Parathyroid adenoma (tissue), 2 donors: Measurements from ENCODE around the gene NCAN.
"Not testable (repeated sequence)": the region's sequence is repeated elsewhere in the genome, so short reads cannot be mapped to it uniquely, and the experiment has no call there.

Source experiments
- H2AFZ ChIP-seq: fragments of 300-600 bp; sonication (generic); one replicate; pipeline ENCODE4 v1.7.0; 2017; ENCODE audit warnings: antibody characterized with exemption, mild to moderate bottlenecking
- H3K27ac ChIP-seq: fragments of 300-600 bp; sonication (generic); one replicate; pipeline ENCODE4 v1.7.0; 2017
- H3K27me3 ChIP-seq: fragments of 300-600 bp; sonication (generic); one replicate; pipeline ENCODE4 v1.7.0; 2017; ENCODE audit warnings: low read length; ENCODE audit not compliant: control insufficient read depth, insufficient read depth
- H3K36me3 ChIP-seq: fragments of 300-600 bp; sonication (generic); one replicate; pipeline ENCODE4 v1.7.0; 2017; ENCODE audit warnings: low read length; ENCODE audit not compliant: control insufficient read depth, insufficient read depth
- H3K4me1 ChIP-seq: fragments of 300-600 bp; sonication (generic); one replicate; pipeline ENCODE4 v1.7.0; 2017; ENCODE audit warnings: control low read depth
- H3K4me2 ChIP-seq: fragments of 300-600 bp; sonication (generic); one replicate; pipeline ENCODE4 v1.7.0; 2017; ENCODE audit warnings: low read length
- H3K4me3 ChIP-seq: fragments of 300-600 bp; sonication (generic); one replicate; pipeline ENCODE4 v1.7.0; 2017; ENCODE audit warnings: low read depth, low read length
- H3K79me2 ChIP-seq: fragments of 300-600 bp; sonication (generic); one replicate; pipeline ENCODE4 v1.7.0; 2017; ENCODE audit warnings: control low read depth
- H3K9ac ChIP-seq: fragments of 300-600 bp; sonication (generic); one replicate; pipeline ENCODE4 v1.7.0; 2017; ENCODE audit warnings: mild to moderate bottlenecking
- H3K9me3 ChIP-seq: fragments of 300-600 bp; sonication (generic); one replicate; pipeline ENCODE4 v1.7.0; 2017; ENCODE audit warnings: low read length; ENCODE audit not compliant: control insufficient read depth
- TF ChIP-seq, protein P1 (sequence below): fragments of 300-600 bp; sonication (generic); IDR thresholded peaks from one replicate; pipeline ENCODE4 v1.7.0; 2017; ENCODE audit warnings: antibody characterized with exemption, mild to moderate bottlenecking
- donor health status: primary hyperparathyroidism.

The NCAN gene

DNA sequence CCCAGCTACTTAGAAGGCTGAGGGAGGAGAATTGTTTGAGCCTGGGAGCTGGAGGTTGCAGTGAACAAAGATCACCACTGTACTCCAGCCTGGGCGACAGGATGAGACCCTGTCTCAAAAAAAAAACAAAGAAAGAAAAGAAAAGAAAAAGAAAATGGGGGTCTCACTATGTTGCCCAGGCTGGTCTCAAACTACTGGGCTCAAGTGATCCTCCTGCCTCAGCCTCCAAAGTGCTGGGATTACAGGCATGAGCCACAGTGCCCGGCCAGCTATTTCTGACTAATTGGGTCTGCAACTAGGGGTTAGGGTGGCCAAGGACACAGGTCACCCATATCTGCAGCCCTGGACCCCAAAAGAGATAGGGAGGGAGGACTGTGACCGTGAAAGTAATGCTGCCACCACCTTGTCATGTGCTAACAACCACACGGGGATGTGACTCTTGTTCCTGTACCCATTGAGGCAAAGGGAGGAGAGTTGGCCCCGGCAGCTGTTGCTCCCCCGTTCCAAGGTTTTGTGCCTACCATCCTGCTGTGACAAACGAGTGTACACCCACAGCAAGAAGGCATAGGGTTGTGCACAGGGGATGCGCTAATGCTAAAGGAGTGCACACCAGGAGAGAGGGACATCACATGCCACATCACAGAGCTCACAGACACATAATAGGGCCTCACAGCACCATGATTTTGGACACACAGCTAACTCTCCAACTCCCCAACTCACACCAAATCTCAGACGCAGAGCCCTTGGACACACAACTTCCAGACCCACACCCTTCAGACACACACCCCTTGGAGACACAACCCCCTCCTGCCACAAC, 42.3 kb upstream of the NCAN start:
- H3K27me3 ChIP-seq, result no peaks in the 10 kb centered on the region
- no peaks in the 10 kb centered on the region for H3K9me3 ChIP-seq
- H3K9ac ChIP-seq, result no peak overlapping the region
- H2AFZ ChIP-seq, result no peak overlapping the region
- H3K4me3 ChIP-seq, result no peak overlapping the region
- no peaks in the 10 kb centered on the region for H3K36me3 ChIP-seq
- no peak overlapping the region for H3K4me2 ChIP-seq
- H3K27ac ChIP-seq, result no peak overlapping the region
- peaks cover 2% of the 10 kb centered on the region for H3K4me1 ChIP-seq
- no peaks in the 10 kb centered on the region for H3K79me2 ChIP-seq
- TF ChIP-seq, protein P1, sequence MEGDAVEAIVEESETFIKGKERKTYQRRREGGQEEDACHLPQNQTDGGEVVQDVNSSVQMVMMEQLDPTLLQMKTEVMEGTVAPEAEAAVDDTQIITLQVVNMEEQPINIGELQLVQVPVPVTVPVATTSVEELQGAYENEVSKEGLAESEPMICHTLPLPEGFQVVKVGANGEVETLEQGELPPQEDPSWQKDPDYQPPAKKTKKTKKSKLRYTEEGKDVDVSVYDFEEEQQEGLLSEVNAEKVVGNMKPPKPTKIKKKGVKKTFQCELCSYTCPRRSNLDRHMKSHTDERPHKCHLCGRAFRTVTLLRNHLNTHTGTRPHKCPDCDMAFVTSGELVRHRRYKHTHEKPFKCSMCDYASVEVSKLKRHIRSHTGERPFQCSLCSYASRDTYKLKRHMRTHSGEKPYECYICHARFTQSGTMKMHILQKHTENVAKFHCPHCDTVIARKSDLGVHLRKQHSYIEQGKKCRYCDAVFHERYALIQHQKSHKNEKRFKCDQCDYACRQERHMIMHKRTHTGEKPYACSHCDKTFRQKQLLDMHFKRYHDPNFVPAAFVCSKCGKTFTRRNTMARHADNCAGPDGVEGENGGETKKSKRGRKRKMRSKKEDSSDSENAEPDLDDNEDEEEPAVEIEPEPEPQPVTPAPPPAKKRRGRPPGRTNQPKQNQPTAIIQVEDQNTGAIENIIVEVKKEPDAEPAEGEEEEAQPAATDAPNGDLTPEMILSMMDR, result no peak

DNA sequence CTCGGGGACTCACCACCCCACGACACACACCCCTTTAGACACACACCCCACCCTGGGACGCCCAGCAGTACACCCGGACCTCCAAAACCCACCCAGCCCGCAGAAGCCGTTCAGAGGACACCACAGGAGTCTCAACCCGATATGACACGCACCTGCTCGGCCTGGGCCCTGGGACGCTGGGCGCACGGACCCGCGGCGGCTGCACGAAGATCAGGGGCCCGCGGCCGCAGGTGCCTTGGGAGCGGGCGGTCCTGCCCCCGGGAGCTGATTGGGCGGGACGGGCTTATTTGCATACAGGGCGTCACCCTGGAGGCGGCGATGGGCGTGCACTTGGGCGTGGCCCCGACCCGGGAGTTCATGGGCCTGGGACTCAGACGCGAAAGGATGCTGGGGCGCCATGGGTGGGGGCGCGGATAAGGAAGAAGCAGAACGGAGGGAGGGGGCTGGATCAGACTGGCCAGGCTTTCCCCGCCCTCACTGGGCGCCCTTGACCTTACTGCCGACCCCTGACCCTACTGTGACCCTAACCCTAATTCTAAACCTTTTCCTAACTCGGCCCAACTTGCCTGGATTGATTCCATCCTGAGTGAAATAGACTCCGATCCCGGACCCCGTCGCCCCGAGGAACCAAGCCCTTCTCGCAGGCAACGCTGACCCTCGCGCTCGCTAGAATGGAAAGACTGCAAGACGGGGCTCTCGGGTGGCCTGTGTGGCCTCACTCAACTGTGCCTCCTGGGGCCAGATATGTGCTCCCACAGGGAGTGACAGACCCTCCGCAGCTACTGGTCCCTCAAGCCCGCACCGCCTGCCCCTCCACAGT, 41.5 kb upstream of the NCAN start, which contains the start of gene MEF2B:
TSS of gene MEF2B (minus strand) at position 211 of the 820 bp plus-strand sequence. CDS start 19,528 bp downstream, outside the sequence.
- no peaks in the 10 kb centered on the region for H3K9me3 ChIP-seq
- H3K4me1 ChIP-seq, result peaks cover 2% of the 10 kb centered on the region
- H3K79me2 ChIP-seq, result no peaks in the 10 kb centered on the region
- H3K36me3 ChIP-seq, result no peaks in the 10 kb centered on the region
- H3K9ac ChIP-seq, result no peak within 1 kb of the TSS
- no peaks in the 10 kb centered on the region for H3K27me3 ChIP-seq
- H3K4me2 ChIP-seq, result peak within 1 kb of the TSS; percentile 34
- peak within 1 kb of the TSS; percentile 25 for H2AFZ ChIP-seq
- H3K27ac ChIP-seq, result no peak within 1 kb of the TSS
- H3K4me3 ChIP-seq, result no peak within 1 kb of the TSS
- TF ChIP-seq, protein P1, result no peak

DNA sequence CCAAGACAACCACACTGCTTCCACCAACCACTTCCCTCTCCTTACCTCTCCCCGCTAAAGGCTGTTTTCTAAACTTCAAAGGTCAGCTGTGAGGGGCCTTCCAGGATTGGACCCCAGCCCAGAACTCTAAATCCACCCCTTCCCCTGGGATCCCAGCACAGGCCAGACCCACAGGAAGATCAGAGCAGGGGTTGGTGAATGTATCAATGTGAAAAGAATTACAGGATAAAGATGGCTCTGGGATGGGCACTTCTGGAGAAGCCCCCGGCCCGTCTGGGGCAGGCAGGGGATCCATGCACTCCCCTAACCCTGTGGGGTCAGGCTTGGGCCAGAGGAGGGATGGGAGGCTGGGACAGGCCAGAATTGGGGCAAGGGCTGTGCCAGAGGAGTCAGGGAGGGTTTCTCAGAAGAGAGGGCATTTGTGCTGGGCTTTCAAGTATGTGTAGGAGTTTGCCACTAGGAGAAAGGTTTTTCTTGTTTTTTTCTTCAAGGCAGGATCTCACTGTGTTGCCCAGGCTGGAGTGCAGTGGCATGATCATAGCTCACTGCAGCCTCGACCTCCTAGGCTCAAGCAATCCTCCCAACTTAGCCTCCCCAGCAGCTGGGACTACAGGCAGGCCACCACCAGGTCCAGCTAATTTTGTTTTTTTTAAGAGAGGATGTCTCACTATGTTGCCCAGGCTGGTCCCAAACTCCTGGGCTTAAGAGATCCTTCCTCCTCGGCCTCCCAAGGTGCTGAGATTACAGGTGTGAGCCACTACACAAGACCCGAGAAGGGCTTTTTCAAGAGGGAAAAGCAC, 40.7 kb upstream of the NCAN start:
- no peak overlapping the region for H3K9ac ChIP-seq

DNA sequence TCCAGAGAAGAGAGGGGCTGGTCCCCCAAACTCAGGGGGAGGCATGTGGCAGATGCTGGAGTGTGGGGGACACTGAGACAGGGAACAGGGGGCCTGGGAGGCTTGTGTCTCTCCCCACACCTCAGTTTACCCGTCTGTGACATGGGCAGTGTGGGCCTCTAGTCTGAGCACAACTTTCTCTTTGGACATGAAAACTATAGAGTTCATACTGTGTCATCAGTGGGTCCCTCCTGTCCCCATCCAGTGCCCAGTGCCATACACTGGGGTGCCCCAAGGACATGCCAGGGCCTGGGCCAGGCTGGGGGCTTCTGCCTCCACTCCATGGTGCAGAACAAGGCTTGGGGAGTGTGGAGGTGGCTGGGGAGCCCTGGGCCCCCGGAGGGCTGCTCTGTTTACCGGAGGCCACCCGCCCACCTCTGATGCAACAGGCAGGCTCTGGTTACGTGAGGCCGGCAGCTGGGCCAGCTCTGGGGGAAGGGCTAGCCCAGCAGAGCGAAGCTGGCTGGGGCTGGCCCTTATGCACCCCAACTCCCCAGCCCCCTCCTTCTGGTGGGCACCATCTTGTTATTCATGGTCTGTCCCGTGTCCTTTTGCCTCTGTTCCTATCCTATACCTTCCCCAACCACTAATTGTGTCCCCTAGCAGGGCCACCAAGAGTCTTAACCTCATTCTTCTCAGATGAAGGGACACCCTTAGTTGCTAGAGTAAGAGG, 39.8 kb upstream of the NCAN start:
- TF ChIP-seq, protein P1, result no peak
- H3K9ac ChIP-seq, result no peak overlapping the region

More for the DNA sequence above, 40.7 kb upstream of the NCAN start:
- Histone ChIP-seq H3K79me2 (no peaks in the 10 kb centered on the region), H3K4me1 (peaks cover 2% of the 10 kb centered on the region), H3K4me3 (no peak overlapping the region), H3K27me3 (no peaks in the 10 kb centered on the region), H3K4me2 (no peak overlapping the region), H2AFZ (no peak overlapping the region), H3K27ac (no peak overlapping the region), H3K9me3 (no peaks in the 10 kb centered on the region), H3K36me3 (no peaks in the 10 kb centered on the region)
- TF ChIP-seq, protein P1, result no peak

DNA sequence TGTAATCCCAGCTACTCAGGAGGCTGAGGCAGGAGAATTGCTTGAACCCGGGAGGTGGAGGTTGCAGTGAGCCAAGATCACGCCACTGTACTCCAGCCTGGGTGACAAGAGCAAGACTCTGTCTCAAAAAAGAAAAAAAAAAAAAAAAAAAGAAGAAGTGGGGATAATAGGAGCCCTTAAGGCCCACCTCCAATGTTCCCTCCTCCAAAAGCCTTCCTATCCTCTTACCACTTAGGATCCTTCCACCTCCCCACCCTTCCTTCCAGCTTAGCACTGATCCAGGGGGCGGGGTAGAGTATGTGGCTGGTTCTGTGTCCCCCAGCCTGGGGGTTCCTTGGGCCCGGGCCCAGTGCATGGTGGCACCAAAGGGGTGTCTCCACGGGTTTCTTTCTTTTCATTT, 38.5 kb upstream of the NCAN start:
- not testable (repeated sequence) for H3K9me3 ChIP-seq, H3K4me3 ChIP-seq, H3K9ac ChIP-seq, H3K79me2 ChIP-seq, H3K27me3 ChIP-seq, H2AFZ ChIP-seq, H3K36me3 ChIP-seq, H3K4me2 ChIP-seq, H3K4me1 ChIP-seq, H3K27ac ChIP-seq

More for the DNA sequence above, 39.8 kb upstream of the NCAN start:
- no peak overlapping the region for H2AFZ ChIP-seq
- H3K4me3 ChIP-seq, result no peak overlapping the region
- H3K36me3 ChIP-seq, result no peaks in the 10 kb centered on the region
- no peak overlapping the region for H3K4me2 ChIP-seq
- no peak overlapping the region for H3K27ac ChIP-seq
- H3K9me3 ChIP-seq, result no peaks in the 10 kb centered on the region
- H3K27me3 ChIP-seq, result no peaks in the 10 kb centered on the region
- no peaks in the 10 kb centered on the region for H3K79me2 ChIP-seq
- H3K4me1 ChIP-seq, result peaks cover 2% of the 10 kb centered on the region
